ENCODE results near the gene RHEBL1.

DNA sequence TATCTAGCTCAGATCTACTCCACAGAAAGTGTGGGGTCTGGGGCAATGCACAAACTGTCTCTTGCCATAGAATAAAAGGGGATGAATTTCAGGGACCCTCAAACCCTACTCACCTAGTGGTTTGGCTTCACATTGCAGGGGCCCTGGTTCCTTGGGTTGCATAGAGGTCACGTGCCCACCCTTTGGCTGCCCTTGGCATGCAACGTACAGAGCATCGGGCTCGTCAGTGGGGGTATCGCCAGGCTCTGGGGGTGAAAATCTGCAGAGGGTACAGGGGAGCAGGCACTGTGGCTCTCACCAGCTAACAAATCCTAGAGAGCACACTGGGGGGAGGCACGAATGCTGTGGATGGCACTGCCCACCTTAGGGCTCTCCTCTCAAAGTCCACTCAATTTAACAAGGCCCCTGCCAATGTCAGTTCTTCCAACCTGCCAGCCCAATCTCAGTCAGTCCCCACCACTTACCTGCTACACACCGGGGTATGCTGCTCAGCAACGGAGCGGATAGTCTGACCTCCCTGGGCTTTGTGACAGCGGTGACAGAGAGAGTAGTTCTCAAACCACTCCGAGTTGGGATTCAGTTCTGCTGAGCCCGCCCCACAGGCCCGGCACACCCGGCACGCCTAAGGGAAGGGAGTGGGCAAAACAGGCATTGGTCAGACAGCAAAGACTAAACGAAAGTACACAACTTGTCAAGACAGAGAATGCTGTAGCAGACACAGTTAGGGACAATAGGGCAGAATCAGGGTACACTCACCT lies 17.1 kb downstream of the RHEBL1 start:
- TF ChIP-seq, protein P1, sequence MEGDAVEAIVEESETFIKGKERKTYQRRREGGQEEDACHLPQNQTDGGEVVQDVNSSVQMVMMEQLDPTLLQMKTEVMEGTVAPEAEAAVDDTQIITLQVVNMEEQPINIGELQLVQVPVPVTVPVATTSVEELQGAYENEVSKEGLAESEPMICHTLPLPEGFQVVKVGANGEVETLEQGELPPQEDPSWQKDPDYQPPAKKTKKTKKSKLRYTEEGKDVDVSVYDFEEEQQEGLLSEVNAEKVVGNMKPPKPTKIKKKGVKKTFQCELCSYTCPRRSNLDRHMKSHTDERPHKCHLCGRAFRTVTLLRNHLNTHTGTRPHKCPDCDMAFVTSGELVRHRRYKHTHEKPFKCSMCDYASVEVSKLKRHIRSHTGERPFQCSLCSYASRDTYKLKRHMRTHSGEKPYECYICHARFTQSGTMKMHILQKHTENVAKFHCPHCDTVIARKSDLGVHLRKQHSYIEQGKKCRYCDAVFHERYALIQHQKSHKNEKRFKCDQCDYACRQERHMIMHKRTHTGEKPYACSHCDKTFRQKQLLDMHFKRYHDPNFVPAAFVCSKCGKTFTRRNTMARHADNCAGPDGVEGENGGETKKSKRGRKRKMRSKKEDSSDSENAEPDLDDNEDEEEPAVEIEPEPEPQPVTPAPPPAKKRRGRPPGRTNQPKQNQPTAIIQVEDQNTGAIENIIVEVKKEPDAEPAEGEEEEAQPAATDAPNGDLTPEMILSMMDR (optimal IDR thresholded peaks at IDR 0.05 in 1 of 3, IDR thresholded peaks at IDR 0.05 in 1 of 3, conservative IDR thresholded peaks at IDR 0.05 in 1 of 3; ENCODE audit: extremely low read depth in 1 of 3, insufficient read depth in 2 of 3, low read length in 3 of 3): no peak
- TF ChIP-seq EZH2 (IDR thresholded peaks at IDR 0.05; ENCODE audit: low read length): no peak

Data from keratinocyte (primary cell).